ENCODE data around the gene WDR54.

GRCh38 chr2:74413001-74413698 is 8.4 kb upstream of the WDR54 start:
- no peak for TF ChIP-seq EP300 (IDR thresholded peaks at IDR 0.05)
- no peak for TF ChIP-seq CTCF (IDR thresholded peaks at IDR 0.05)
- TF ChIP-seq POLR2AphosphoS5 (IDR thresholded peaks at IDR 0.05) = no peak

Measured in sigmoid colon (tissue), 4 donors.